ENCODE measurements around the gene NINJ1.
A peak's percentile ranks its signal among the peaks of the same experiment; 100 is the strongest.

NINJ1 gene

DNA sequence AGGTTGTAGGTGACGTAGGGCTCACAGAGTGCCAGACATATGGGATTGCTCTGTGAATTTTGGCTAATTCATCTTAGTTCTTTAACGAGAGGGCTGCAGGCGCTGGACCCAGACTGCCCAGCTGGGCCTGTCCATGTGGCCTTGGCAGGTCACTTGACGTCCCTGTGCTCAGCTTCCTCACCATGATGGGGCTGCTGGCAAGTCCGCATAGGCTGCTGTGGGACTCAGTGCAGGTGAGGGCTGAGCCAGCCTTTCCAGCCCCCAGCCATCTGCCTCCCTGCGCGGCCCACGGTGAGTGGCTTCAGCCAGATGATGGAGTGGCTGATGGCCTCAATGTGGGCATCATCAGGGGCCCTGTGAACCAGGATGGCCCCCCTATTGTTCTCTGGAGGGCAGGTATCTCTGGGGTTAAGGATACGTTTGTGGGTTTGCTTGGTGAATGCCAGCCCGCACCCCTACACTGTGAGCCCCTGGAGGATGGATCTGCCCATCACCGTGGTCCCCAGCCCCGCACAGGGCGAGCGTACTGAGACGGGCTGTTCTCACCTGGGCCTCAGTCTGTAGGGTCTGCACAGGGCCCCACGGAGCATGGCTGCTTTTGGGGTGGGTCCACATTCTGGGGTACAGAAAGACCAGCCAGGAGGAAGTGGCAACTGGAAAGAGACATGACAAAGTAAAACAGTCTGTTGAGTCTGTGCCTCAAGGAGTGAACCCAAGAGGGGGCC lies 34.3 kb downstream of the NINJ1 start:
- no peak for DNase-seq

DNA sequence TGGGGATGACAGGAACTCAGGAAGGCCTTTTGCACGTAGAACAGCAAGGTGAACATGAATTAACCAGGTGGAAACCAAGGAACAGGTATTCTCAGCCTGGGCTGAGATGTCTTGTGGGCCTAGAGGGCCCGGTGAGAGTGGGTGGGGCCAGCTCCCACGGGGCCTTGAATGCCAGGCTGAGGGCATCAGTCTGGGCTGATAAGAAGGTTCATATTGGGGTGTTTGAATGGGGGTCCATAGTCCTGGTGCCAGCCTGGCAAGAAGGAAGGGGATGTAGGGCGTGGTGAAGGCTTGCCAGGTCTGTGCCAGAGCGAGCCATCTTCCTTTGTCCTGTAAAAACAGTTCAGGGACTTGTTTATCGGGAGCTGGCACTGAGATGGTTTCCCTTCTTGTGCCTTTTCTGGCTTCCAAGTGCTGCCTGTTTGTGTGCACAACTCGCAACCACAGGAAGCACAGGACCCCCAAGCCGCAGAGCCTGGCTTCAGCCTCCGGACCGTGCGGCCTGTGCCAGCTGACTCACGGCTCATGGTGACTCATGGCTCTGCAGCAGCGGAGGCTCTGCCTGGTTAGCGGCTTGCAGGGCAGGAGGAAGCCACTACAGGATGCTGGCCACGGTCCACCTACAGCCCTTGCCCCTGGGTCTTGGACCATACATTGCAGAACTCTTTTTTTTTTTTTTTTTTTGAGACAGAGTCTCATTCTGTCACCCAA lies 35.7 kb downstream of the NINJ1 start:
- DNase-seq = peak; percentile 62

DNA sequence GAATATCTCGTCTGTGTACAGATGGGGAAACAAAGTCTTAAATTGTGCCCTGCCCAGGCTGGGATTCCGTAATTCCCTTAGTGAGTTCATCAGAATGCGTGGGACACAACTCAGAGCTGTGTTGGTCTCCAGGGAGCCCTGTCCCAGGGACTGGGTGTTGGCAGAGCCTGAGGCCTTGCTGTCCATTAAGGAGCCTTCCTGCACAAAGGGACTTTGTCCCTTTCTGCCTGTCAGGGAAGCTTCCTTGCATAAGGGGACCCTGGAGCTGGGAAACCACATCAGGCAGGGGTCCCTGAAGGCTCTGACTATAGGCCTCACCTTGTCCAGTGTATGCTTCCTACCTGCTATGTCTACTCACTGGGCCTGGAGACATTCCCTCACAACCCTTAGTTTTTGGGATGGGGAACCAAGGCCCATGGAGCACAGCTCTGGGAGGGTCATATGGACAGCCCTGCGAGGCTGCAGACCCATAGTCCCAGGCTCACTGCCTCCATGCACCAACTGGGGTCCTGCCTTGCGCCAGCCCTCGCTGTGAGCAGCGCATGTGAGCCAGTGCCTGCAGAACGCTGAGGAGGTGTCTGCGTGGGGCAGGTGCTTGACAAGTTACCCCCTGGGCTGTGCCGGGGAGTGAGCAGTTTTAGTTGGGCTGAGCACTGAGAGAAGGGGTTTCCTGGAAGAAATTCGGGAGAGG lies 36.4 kb downstream of the NINJ1 start:
- DNase-seq = no peak

DNA sequence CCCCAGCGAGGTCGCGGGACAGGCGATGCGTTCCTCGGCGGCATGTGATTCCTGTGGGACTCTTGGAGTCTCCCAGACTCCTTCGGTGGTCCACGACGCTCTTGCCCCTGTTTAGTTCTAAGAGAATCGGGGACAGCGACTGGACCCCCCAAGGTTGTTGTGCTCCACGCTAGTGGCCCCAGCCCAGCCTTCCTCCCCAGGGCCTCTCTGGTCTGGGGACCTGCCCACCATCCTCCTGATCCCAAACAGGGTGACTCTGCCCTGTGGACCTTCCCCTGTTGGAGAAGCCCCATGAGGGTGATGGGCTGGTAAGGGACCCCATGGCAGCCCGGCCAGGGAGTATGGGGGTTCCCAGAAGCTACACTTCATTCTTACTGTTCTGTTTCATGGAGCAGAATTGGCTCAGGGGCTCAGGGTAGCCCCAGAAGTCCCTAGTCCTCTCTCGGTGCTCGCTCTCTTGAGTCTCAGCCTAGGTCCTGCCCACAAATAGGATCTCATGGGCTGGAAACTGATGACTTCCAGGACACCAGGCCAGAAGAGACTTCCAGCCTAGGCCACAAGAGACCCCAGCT lies 37.2 kb downstream of the NINJ1 start:
- DNase-seq = no peak

DNA sequence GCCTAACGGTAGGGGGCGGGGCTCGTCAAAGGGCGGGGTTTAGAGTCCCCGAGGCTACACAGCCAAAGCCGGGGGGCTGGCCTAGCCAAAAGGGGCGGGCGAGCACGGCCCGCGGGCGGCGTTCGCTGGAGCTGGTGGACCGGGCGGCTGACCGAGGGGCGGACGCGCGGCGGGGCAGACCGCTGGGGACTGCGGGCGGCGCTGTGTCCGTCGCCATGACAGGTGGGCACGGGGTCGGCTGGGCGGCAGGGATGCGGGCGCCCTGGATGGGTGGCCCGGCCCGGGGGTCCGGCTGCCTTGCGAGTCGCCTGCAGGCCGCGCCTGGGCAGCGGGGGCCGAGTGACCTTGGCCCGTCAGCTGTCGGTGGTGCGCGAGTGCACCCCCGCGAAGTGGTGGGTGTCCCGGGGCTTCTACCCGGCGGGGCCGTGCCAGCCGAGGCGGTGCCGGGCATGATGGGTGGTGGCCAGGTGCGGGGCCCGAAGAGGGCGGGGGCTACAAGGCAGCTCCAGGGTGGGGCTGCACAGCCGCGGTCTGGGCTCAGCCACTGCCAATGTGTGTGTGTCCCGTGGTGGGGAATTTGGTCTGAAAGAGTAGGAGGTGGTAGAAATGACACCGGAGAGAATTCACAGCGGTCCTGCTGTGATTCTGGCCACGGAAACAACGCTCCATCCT lies 37.8 kb downstream of the NINJ1 start, which contains the start of gene CARD19:
Gene CARD19, plus strand, starts transcription at position 87 of the 672 bp plus-strand sequence. Its CDS starts 129 bp downstream, at position 216.
- peak; percentile 56 for DNase-seq

DNA sequence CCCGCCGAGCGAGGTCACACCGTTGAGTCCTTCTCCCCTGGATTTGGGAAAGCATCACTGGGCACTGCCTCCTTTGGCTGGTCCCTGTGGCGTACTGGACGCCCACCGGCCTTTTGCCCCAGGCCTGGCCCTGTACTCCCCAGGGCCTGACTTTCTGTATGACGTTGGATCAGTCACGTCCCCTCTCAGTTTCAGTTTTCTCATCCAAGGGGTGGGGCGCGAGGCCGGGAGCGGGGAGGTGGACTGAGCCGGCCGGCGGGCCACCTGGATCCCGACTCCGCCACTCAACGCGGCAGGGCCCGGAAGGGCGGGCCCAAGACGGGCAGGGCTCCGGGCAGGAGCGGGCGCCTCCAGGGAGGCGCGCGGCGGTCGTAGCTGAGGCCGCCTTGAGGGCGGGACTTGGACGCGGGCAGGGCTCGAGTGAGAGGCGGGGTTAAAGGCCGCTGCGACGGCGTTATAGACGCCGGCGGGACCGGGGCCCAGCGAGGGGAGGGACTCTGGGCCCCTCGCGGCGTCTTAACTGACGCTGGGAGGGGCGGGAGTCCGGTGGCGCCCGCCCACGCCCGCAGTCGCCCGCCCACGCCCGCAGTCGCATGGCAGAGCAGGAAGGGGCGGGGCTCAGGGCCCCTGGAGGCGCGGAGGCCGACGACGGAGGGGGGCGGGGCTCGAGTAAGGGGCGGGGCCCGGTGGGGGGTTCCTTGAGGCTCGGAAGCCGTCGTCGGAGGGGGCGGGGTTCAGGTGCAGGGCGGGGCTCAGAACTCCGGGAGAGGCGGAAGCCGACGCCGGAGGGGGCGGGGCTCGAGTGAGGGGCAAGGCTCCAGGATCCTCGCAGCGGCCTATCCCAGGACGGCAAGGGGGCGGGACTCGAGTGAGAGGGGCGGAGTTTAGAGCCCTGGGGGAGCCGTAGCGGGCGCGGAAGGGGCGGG lies 38.6 kb downstream of the NINJ1 start:
- DNase-seq = peak; percentile 100

DNA sequence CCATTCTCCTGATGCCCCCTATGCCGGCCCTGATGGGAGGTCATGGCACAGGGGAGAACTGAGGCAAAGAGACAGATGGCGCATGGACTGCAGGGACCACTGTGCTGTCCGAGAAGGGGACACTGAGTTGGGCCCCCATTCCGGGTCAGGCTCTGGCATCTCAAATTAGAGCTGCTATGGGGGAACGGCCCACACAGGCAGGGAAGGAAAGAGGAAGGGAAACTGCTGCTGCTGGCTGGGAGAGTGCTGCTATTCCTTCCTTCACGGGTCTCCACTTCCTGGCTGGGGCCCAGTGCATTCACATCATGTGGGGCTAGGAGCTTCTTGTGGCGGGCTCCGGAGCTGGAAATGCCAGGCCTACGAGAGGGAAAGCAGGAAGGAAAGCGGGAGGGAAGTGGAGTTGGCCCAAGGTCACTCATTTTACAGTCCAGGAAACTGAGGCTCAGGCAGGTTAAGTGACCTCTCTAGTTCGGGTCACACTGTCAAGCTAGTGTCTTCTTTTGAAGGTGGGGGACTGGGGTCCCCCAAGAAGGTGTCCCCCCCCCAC lies 39.3 kb downstream of the NINJ1 start:
- no peak for DNase-seq

DNA sequence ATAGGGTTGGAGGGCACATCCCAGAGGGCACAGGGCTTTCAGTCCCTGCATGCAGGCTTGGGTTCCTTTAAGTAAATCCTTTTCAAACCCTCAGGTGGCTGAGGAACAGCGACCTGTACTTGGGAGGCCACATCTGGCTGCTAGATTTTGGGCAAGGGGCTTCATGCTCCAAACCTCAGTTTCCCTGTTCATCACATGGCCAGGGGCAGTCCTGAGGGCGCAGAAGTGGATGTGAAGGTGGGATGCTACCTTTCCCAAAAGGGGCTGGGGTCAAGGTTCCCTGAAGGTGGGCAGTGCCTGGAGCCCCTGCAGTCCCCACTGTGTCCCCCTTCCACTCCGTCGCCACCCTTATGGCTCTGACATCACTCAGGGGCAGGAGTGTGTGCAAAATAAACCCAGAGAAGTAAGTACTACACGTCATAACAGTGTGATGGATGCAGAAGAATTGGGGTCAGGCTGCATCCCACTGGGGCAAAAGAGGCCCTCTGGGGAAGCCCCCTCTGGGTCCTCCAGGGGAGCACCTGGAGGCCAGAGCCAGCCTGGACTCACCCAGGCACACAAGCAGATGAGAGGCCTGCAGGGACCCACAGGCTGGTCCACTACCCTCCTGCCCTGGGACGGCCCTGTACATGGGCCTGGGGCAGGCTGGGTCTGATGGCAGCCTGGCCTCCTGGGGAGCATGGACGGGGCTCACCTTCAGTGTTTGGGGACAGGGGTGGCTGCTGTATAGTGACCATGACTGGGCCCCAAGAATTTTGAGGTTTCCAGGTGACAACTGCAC lies 40.0 kb downstream of the NINJ1 start:
- no peak for DNase-seq

DNA sequence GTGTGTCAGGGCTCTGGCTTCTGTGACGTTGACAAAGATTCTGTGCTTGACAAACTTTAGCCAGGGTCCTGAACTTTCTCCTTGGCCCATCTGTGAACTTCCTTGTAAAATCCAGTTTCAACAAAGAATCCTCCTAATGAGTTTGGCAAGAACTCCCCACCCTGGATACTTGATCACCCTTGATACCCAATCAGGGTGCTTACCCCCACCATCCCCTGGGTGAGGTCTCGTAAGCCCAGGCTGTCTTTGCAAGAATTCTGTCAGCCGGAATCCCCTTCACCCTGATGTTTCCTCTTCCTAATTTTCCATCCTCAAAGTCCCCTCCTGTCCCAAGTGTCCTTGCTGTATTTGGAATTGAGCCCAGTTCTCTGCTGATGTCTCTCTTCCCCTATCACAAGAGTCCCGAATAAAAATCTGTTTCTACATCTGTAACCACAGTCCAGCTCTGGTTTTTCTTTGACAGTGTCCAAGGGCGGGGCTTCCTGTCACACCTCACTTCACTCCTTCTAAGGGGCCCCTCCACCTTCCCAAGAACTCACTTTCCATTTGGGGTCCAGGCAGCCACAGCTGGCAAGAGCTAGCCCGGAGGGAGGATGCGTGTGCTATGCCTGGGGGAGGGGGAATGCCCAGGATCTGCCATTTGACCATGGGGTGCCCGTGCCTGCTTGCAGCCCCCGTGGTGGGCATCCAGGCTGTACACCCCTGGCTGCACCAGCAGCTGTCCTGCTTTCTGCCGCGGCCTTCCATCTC lies 40.7 kb downstream of the NINJ1 start:
- DNase-seq = no peak

DNA sequence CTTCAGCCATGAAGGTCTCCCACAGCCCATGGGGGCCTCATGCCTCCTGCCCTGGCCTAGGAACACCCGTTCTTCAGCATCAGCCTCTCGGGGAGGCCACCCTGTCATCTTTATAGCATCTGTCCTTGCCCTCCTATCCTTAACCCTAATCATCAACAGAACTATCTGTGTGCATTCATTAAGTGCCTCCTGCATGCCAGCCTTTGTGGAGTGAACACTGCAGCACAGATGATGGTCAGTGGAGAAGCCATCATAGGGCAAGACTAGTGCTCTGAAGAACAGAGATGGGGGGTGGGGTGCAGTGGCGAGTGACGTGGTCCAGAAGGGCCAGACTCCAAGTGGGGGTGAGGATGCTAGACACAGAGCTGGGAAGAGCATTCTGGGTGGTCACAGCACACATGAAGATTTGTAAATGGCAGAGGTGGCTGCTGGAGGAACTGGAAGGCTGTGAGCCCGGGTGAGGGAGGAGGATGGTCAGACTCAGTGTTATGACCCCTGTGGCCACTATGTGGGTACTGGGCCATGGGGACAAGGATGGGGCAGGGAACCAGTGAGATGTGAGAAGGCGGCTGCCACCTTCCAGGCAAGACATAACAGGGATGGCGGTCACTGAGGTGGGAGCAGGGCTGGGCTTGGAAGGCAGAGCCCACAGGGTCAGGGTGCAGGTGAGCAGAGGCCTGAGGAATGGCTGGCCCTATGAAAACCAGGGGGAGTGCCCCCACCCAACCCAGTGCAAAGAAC lies 41.6 kb downstream of the NINJ1 start:
- no peak for DNase-seq

DNA sequence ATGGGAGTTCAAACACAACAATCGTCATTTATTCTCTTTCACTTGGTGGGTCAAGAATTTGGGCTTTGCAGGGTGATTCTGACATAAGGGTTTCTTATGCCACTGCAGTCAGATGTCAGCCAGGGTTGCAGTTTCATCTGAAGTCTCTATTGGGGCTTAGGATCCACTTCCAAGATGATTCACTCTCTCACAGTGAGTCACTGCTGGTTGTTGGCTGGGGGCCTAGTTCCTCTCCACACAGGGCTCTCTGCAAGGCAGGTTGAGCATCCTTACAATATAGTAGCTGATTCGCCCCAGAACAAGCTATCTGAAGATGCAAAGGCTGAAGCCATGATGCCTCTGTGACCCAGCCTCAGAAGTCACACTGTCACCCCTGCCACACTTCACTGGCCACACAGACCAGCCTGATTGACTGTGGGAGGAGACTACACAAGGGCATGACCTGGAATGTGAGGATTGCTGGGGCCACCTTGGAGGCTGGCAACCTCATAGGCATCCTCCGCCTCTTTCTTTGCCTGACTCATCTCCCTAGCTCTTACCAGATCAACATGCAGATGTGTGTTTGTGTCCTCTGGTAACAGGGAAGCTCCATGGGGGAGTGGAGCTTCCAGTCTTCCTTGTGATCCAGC lies 42.5 kb downstream of the NINJ1 start:
- peak; percentile 63 for DNase-seq

DNA sequence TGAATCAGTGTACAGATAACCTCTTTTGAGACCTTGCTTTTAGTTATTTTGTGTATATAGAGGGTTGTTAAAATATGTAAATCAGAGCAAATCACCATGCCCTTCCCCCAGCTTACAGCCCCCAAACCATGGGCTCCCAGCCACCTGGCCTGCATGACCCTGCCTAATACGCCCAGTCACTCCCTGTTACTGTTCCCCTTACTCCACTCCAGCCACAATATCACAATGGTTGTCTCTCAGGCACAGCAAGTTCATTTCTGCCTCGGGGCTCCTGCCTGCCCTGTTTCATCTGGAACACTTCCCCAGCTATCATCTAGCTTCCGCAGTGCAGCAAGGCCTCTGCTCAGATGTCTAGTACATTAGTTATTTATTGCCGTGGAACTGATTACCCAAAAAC lies 43.0 kb downstream of the NINJ1 start:
- no peak for DNase-seq

DNA sequence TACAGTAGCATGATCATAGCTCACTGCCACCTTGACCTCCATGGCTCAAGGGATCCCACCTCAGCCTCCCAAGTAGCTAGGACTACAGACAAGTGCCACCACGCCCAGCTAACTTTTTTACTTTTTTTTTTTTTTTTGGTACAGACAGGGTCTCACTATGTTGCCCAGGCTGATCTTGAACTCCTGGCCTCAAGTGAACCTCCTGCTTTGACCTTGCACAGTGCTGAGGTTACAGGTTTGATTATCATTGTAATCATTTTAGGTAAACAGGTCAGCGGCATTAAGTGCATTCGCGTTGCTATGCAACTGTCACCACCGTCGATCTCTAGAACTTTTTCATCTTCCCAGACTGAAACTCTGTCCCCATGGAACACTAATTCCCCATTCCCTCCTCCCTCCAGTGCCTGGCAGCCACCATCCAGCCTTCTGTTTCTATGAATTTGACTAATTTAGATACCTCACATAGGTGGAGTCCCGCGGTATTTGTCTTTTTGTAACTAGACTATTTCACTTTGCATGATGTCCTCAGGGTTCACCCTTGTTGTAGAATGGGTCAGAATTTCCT lies 43.9 kb downstream of the NINJ1 start:
- DNase-seq = no peak

DNA sequence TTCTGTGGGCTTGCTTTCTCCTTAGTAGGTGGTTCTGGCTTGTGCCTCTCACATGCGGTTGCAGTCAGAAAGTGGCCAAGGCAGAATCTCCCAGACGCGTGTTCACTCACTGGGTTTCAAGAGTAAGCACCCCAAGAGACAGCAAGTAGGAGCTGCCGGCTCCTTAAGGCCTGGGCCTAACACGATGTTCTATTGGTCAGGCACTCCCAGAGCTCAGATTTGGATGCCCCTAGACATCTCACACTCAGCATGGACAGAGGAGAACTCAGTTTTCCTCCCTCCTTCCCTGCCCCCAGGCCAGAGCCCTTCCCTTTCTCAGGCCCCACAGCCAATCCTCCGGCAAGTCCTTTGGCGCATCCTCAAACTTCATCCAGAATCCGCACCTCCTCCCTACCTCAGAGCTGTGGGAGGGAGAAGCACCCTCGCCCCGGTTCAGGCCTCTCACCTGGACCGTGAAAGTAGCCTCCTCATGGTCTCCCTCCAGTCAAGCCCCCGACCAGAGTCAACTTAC lies 44.5 kb downstream of the NINJ1 start:
- DNase-seq = no peak

DNA sequence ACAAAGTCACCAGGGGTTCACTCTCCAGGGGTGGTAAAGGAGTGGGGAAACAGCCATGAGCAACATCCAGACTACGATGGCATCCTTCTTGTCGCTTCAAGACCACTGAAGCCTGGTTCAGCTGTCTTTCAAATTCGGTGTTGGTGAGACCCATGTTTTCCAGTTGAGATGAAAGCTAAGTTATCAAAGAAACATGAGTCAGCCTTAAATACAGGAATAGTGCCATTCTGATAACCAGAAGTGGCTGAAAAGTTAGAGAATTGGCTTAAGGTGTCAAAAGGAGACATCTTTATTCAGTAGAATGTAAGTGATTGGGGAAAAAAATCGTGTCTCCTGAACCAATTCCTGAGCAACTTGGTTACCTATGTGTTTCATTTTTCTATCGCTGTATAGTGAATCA lies 45.0 kb downstream of the NINJ1 start:
- no peak for DNase-seq

DNA sequence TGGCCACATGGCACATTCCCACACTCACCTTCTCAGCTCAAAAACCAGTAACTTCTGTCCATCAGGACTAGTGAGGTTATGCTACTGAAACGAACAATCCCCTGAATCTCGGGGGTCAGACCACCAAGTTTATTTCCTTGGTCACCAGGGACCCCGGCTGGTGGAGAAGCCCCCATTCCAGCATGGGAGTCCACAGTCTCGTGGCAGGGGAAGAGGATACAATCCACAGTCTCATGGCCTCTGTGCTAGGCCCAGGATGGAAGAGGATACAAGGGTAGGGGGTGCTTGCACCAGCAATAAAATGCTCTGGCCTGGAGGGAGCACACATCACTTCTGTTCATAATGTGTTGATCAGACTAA lies 45.4 kb downstream of the NINJ1 start:
- no peak for DNase-seq

DNA sequence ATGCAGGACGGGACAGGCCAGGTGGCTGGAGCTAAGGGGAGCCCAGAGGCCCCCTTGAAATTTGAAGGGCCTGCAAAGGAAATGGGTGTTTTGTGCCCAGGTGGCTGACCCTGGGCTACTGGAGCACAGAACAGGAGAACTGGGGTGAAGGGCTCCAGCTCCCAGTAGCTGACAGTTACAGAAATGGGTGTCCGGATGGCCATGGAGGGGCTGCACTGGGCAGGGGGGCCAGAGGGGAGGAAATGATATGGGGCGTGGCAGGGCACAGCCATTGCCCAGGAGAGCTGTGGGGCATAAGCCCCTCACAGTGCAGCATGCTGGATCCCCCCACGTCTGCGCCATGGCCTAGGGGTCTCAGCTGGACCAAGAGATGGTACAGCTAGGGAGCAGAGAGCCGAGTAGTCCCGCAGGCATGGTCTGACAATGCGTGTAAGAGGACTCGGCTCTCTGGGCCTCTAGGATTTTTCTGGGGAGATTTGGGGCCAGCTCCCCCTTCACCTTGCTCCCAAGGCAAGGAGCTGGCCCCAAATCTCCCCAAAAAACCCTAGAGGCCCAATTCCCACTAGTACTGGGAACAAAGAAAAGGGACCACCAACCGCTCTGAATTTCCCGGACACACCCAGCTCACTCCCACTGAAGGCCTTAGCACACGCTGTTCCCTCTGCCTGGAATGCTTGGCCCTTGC lies 45.9 kb downstream of the NINJ1 start:
- no peak for DNase-seq

Data from stimulated activated CD4-positive, alpha-beta T cell treated with anti-CD3 and anti-CD28 coated beads, Interleukin-4, amount 100 ng/mL, for 1 hour (primary cell).